ENCODE measurements around the gene FAM24B.
"Not testable (repeated sequence)": the region's sequence is repeated elsewhere in the genome, so short reads cannot be mapped to it uniquely, and the experiment has no call there.

FAM24B gene

GRCh38 chr10:122861711-122862161 is 17.6 kb downstream of the FAM24B start:
- H3K79me2 ChIP-seq (ENCODE audit: control insufficient read depth, low read length): peaks cover 76% of the 10 kb centered on the region
- H3K4me1 ChIP-seq (ENCODE audit: control insufficient read depth, low read length): no peaks in the 10 kb centered on the region
- no peaks in the 10 kb centered on the region; the same call in 1 of the 2 replicates for H3F3A ChIP-seq (ENCODE audit: control insufficient read depth, insufficient read depth)
- H3K9me3 ChIP-seq (ENCODE audit: control insufficient read depth, insufficient read depth, low read length): no peaks in the 10 kb centered on the region
- H3K27me3 ChIP-seq (ENCODE audit: control insufficient read depth, low read length): no peaks in the 10 kb centered on the region
- H3K9me2 ChIP-seq (replicated peaks; ENCODE audit: control insufficient read depth, low read length): no peaks in the 10 kb centered on the region
- no peak overlapping the region for H3K4me2 ChIP-seq (ENCODE audit: low read length)
- H4K20me1 ChIP-seq (ENCODE audit: control insufficient read depth, insufficient read depth, low read depth, low read length): no peaks in the 10 kb centered on the region
- H3K4me3 ChIP-seq (ENCODE audit: low read length): no peak overlapping the region
- H3K27ac ChIP-seq (ENCODE audit: low read depth, low read length): no peak overlapping the region
- no peak for TF ChIP-seq EZH2phosphoT487 (IDR thresholded peaks at IDR 0.05; ENCODE audit: borderline replicate concordance, low read length)
- no peak for TF ChIP-seq CTCF (IDR thresholded peaks at IDR 0.05; ENCODE audit: low read depth, low read length, poor library complexity, severe bottlenecking)
- no peaks in the 10 kb centered on the region; the same call in 1 of the 2 replicates for H3K36me3 ChIP-seq (ENCODE audit: control insufficient read depth, low read length)

GRCh38 chr10:122859527-122859926 is 19.9 kb downstream of the FAM24B start:
- Histone ChIP-seq H4K20me1 (ENCODE audit: control insufficient read depth, insufficient read depth, low read depth, low read length) (no peaks in the 10 kb centered on the region), H3K79me2 (ENCODE audit: control insufficient read depth, low read length) (peaks cover 56% of the 10 kb centered on the region), H3K4me1 (ENCODE audit: control insufficient read depth, low read length) (no peaks in the 10 kb centered on the region), H3F3A (ENCODE audit: control insufficient read depth, insufficient read depth) (no peaks in the 10 kb centered on the region; the same call in 1 of the 2 replicates), H3K36me3 (ENCODE audit: control insufficient read depth, low read length) (no peaks in the 10 kb centered on the region; the same call in 1 of the 2 replicates), H3K9me3 (ENCODE audit: control insufficient read depth, insufficient read depth, low read length) (no peaks in the 10 kb centered on the region), H3K9me2 (replicated peaks; ENCODE audit: control insufficient read depth, low read length) (no peaks in the 10 kb centered on the region), H3K27me3 (ENCODE audit: control insufficient read depth, low read length) (no peaks in the 10 kb centered on the region), H3K4me3 (ENCODE audit: low read length) (no peak overlapping the region), H3K27ac (ENCODE audit: low read depth, low read length) (no peak overlapping the region), H3K4me2 (ENCODE audit: low read length) (no peak overlapping the region)
- TF ChIP-seq CTCF (IDR thresholded peaks at IDR 0.05; ENCODE audit: low read depth, low read length, poor library complexity, severe bottlenecking): no peak
- no peak for TF ChIP-seq EZH2phosphoT487 (IDR thresholded peaks at IDR 0.05; ENCODE audit: borderline replicate concordance, low read length)

GRCh38 chr10:122858042-122858441 is 21.3 kb downstream of the FAM24B start:
- not testable (repeated sequence) for H3K4me3 ChIP-seq (ENCODE audit: low read length); H3K9me2 ChIP-seq (replicated peaks; ENCODE audit: control insufficient read depth, low read length); H3K27ac ChIP-seq (ENCODE audit: low read depth, low read length); H3F3A ChIP-seq (ENCODE audit: control insufficient read depth, insufficient read depth); H3K36me3 ChIP-seq (ENCODE audit: control insufficient read depth, low read length); H3K9me3 ChIP-seq (ENCODE audit: control insufficient read depth, insufficient read depth, low read length); H3K27me3 ChIP-seq (ENCODE audit: control insufficient read depth, low read length); H3K4me1 ChIP-seq (ENCODE audit: control insufficient read depth, low read length); H4K20me1 ChIP-seq (ENCODE audit: control insufficient read depth, insufficient read depth, low read depth, low read length); H3K4me2 ChIP-seq (ENCODE audit: low read length)
- H3K79me2 ChIP-seq (ENCODE audit: control insufficient read depth, low read length): peaks cover 45% of the 10 kb centered on the region

- no peak for TF ChIP-seq CTCF (IDR thresholded peaks at IDR 0.05; ENCODE audit: low read depth, low read length, poor library complexity, severe bottlenecking)
- no peak for TF ChIP-seq EZH2phosphoT487 (IDR thresholded peaks at IDR 0.05; ENCODE audit: borderline replicate concordance, low read length)
- Histone ChIP-seq H3K36me3 (ENCODE audit: control insufficient read depth, low read length) (peaks cover 5% of the 10 kb centered on the region), H3K4me1 (ENCODE audit: control insufficient read depth, low read length) (no peaks in the 10 kb centered on the region), H4K20me1 (ENCODE audit: control insufficient read depth, insufficient read depth, low read depth, low read length) (no peaks in the 10 kb centered on the region), H3K27ac (ENCODE audit: low read depth, low read length) (no peak overlapping the region), H3K4me2 (ENCODE audit: low read length) (no peak overlapping the region), H3F3A (ENCODE audit: control insufficient read depth, insufficient read depth) (no peaks in the 10 kb centered on the region; the same call in 1 of the 2 replicates), H3K27me3 (ENCODE audit: control insufficient read depth, low read length) (no peaks in the 10 kb centered on the region), H3K4me3 (ENCODE audit: low read length) (no peak overlapping the region), H3K9me2 (replicated peaks; ENCODE audit: control insufficient read depth, low read length) (no peaks in the 10 kb centered on the region), H3K9me3 (ENCODE audit: control insufficient read depth, insufficient read depth, low read length) (no peaks in the 10 kb centered on the region), H3K79me2 (ENCODE audit: control insufficient read depth, low read length) (peaks cover 36% of the 10 kb centered on the region)
Observed at GRCh38 chr10:122856902-122857301, 22.5 kb downstream of the FAM24B start.

All from DOHH2 (cell line).